T-cell (primary cell): ENCODE results near the gene MED12L. TPM values are rescaled to one million over a fixed set of nuclear protein-coding genes. Genes with fewer than 3 reads are reported as not detected.

Source experiments
- ATAC-seq, 4 experiments: fragments of 200-7000 bp in 3 of 4; fragments of 150-1000 bp in 1 of 4; cut with Tn5 transposase; replicated peaks in 1 of 4; 1 replicate in 3 of 4; 2 replicates in 1 of 4; pipeline ENCODE4 v1.10.0; 2021; ENCODE audit warnings: moderate library complexity in 3 of 4, mild to moderate bottlenecking in 2 of 4, moderate number of reproducible peaks in 1 of 4
- CTCF ChIA-PET, 2 donors: fragments of 300-600 bp; sonication (Branson Sonifier 250); formaldehyde crosslinking; loops; one replicate each; lab custom pipeline; 2022; ENCODE audit warnings: antibody characterized with exemption in 2 of 2; lab: Charles Lee
- POLR2A ChIA-PET, 2 donors: fragments of 300-600 bp; sonication (Branson Sonifier 250); formaldehyde crosslinking; loops; one replicate each; lab custom pipeline; 2022; ENCODE audit warnings: antibody characterized with exemption in 2 of 2; lab: Charles Lee
- DNase-seq, 35 experiments: peaks; one replicate each; pipeline versions ENCODE4 v3.0.0 to v3.0.0-alpha.2; 2013 to 2023
- H3K27ac ChIP-seq: one replicate; pipeline ENCODE4 v1.5.1; 2013; ENCODE audit warnings: low read length
- H3K27me3 ChIP-seq, 2 experiments: replicated peaks in 1 of 2; 1 replicate in 1 of 2; 2 replicates in 1 of 2; pipeline versions ENCODE4 v1.6.1 to v1.7.0; 2013; ENCODE audit warnings: low read length in 1 of 2, mixed read lengths in 1 of 2; ENCODE audit not compliant: control insufficient read depth in 2 of 2, insufficient read depth in 2 of 2; ENCODE audit errors: extremely low read depth in 1 of 2
- H3K36me3 ChIP-seq, 2 donors: 1 replicate in 1 of 2; 2 replicates in 1 of 2; pipeline versions ENCODE4 v1.6.1 to v1.7.0; 2013; ENCODE audit warnings: low read length in 1 of 2; ENCODE audit not compliant: control insufficient read depth in 2 of 2, insufficient read depth in 1 of 2; ENCODE audit errors: extremely low read depth in 1 of 2
- H3K4me1 ChIP-seq, 2 experiments: 1 replicate in 1 of 2; 2 replicates in 1 of 2; pipeline versions ENCODE4 v1.6.1 to v1.7.0; 2013; ENCODE audit warnings: low read length in 2 of 2, mixed read lengths in 1 of 2; ENCODE audit not compliant: insufficient read depth in 2 of 2, control insufficient read depth in 1 of 2; ENCODE audit errors: extremely low read depth in 1 of 2
- H3K4me3 ChIP-seq, 2 donors: 1 replicate in 1 of 2; 2 replicates in 1 of 2; pipeline versions ENCODE4 v1.5.1 to v1.7.0; 2013; ENCODE audit warnings: mild to moderate bottlenecking in 2 of 2, low read length in 1 of 2, moderate library complexity in 1 of 2; ENCODE audit not compliant: control insufficient read depth in 1 of 2; ENCODE audit errors: extremely low read depth in 1 of 2
- H3K9me3 ChIP-seq: 2 replicates; pipeline ENCODE4 v1.7.0; 2013
- H3K27ac Mint-ChIP-seq, 2 donors: one replicate each; pipeline ENCODE4 v1.8.0; 2020 to 2021; ENCODE audit warnings: mild to moderate bottlenecking in 2 of 2, mixed read lengths in 2 of 2
- H3K27me3 Mint-ChIP-seq, 2 donors: one replicate each; pipeline ENCODE4 v1.8.0; 2021 to 2022; ENCODE audit warnings: mixed read lengths in 2 of 2
- H3K36me3 Mint-ChIP-seq: one replicate; pipeline ENCODE4 v1.8.0; 2021; ENCODE audit warnings: mixed read lengths
- H3K4me1 Mint-ChIP-seq, 3 donors: one replicate each; pipeline ENCODE4 v1.8.0; 2020 to 2022; ENCODE audit warnings: mixed read lengths in 3 of 3, mild to moderate bottlenecking in 1 of 3
- H3K4me3 Mint-ChIP-seq, 3 donors: one replicate each; pipeline ENCODE4 v1.8.0; 2020 to 2022; ENCODE audit warnings: mild to moderate bottlenecking in 3 of 3, mixed read lengths in 3 of 3, moderate library complexity in 3 of 3
- H3K9me3 Mint-ChIP-seq, 3 donors: one replicate each; pipeline ENCODE4 v1.8.0; 2020 to 2022; ENCODE audit warnings: mixed read lengths in 3 of 3
- WGBS: methylation state at CpG from one replicate; pipeline ENCODE4 v1.1.5; 2013; ENCODE audit warnings: missing lambda C conversion rate; ENCODE audit not compliant: insufficient coverage; 5-methylcytosine and 5-hydroxymethylcytosine counted together
- total RNA-seq, 35 experiments: library from RNA in 6 of 35; stranded (reverse) in 6 of 35; fragments of 120-200 nt in 1 of 35; gene quantifications; one replicate each; pipeline versions ENCODE4 v1.2.1 to v1.2.4 and lab custom pipeline; 2013 to 2026

The MED12L gene
- total RNA-seq, 5 donors from 2014 or later (not counting 1 experiment from before 2014, with no cell fraction given), result 0.55 to 2.1 (median 0.66) TPM

DNA sequence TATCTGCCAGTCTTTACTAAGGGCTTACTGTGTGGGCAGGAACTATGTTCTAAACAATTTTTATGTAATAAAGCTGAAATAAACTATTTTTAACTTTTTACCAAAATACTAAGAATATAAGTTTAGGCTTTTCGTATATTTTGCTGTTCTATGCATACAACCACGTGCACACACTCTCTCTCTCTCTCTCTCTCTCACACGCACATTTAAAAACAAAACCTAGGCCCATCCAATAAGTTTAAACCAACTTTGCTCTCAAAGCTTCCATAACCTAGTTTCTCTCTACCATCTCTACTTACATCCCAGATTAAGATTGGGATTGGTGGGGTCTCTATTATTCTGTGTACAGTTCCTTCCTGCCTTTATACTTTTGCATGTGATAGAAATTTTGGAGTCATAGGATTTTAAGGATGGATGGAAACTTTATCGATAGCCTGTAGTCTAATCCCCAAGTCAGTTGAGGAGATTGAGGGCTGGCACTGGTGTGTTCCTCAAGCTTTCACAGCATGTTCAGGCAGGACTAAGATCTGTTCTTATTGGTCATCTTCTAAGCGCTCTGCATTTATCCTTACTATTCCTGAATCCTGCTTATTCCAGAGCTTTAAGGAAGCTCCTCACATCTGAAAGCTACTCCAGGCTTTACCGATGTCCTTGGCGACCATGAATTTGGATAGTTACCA lies 115.7 kb downstream of the MED12L start:
- Mint-ChIP-seq H3K9me3 (peaks cover 0 to 2% (median 0%) of the 10 kb centered on the region in 3 donors), H3K4me1 (peaks cover 67 to 71% (median 68%) of the 10 kb centered on the region in 3 donors), H3K4me3 (peak overlapping the region; percentile 70 to 78 (median 70)), H3K27ac (peak overlapping the region; percentile 99), H3K36me3 (peaks cover 28% of the 10 kb centered on the region), H3K27me3 (no peaks in the 10 kb centered on the region)
- ChIA-PET POLR2A (interaction anchor here (0.6 to 1.5 kb wide), 5 partner anchors 17 to 925 kb away, joined by 3 read pairs; no protein-coding TSS in a partner anchor), CTCF (interaction anchor here (0.8 to 3.9 kb wide), 6 partner anchors 18 to 81 kb away, joined by 3 to 16 read pairs (median 4); no protein-coding TSS in a partner anchor)
- 33% methylated on average over 1 of the region's 7 CpGs for WGBS
- H3K27ac ChIP-seq, result peak overlapping the region; percentile 89
- H3K9me3 ChIP-seq, result peaks cover 4% of the 10 kb centered on the region
- peak overlapping the region; percentile 59 to 80 for H3K4me3 ChIP-seq
- peaks cover 5 to 15% of the 10 kb centered on the region in 2 donors for H3K36me3 ChIP-seq
- H3K4me1 ChIP-seq, result peaks cover 25 to 43% of the 10 kb centered on the region in 2 experiments
- no peaks in the 10 kb centered on the region for H3K27me3 ChIP-seq
- DNase-seq, result peak in 1 of 35 experiments; percentile 48
- ATAC-seq, result peak in 2 of 4 experiments; percentile 21 to 24

DNA sequence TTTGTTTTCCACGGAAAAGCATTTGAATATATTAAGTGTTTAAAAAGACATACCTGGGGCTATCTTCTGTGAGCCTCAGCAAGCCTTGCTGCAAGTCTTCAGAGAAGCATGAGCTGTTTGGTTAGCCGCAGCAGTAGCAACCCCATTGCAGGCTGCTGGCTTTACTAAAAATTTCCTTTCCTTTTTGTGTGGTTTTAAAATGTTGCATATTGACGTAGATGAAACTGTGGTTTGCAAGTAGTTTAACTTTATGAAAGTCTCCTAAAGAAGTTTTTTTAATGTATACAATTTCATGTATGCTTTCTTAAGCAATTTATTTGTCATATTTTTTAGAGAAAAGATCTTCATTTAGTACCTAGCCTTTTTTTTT lies 117.6 kb downstream of the MED12L start, which contains the start of gene GPR171:
GPR171 (minus strand) TSS at position 166 of the 370 bp plus-strand sequence. CDS start 3,830 bp downstream, outside the sequence.
- peaks cover 31 to 56% of the 10 kb centered on the region in 2 experiments for H3K4me1 ChIP-seq
- H3K9me3 ChIP-seq, result peaks cover 4% of the 10 kb centered on the region
- WGBS, result no CpG with 5 or more reads among the region's 3 CpGs
- H3K27ac ChIP-seq, result peak within 1 kb of the TSS; percentile 89
- ChIA-PET CTCF (interaction anchor here (0.6 to 3.9 kb wide), 9 partner anchors 20 to 1094 kb away, joined by 3 to 16 read pairs (median 4); partner anchors contain the start of gene P2RY14 (in 1 of the 2)), POLR2A (interaction anchor here (0.5 to 1.7 kb wide), 6 partner anchors 21 to 1066 kb away, joined by 3 to 7 read pairs (median 4); partner anchors contain the start of genes MBNL1 (in 1 of the 2) and SIAH2 (in 1 of the 2))
- peaks cover 5 to 14% of the 10 kb centered on the region in 2 donors for H3K36me3 ChIP-seq
- H3K9me3 Mint-ChIP-seq, result peaks cover 0 to 2% (median 0%) of the 10 kb centered on the region in 3 donors
- peak within 1 kb of the TSS; percentile 99 for H3K27ac Mint-ChIP-seq
- H3K4me1 Mint-ChIP-seq, result peaks cover 76 to 85% (median 77%) of the 10 kb centered on the region in 3 donors
- peak; percentile 85 to 94 (median 88) for ATAC-seq
- peak within 1 kb of the TSS; percentile 59 to 80 for H3K4me3 ChIP-seq
- peak in 34 of 35 experiments; percentile 41 to 85 (median 64) for DNase-seq
- H3K27me3 ChIP-seq, result no peaks in the 10 kb centered on the region
- H3K36me3 Mint-ChIP-seq, result peaks cover 24% of the 10 kb centered on the region
- H3K4me3 Mint-ChIP-seq, result peak within 1 kb of the TSS; percentile 70 to 78 (median 70)
- H3K27me3 Mint-ChIP-seq, result no peaks in the 10 kb centered on the region

DNA sequence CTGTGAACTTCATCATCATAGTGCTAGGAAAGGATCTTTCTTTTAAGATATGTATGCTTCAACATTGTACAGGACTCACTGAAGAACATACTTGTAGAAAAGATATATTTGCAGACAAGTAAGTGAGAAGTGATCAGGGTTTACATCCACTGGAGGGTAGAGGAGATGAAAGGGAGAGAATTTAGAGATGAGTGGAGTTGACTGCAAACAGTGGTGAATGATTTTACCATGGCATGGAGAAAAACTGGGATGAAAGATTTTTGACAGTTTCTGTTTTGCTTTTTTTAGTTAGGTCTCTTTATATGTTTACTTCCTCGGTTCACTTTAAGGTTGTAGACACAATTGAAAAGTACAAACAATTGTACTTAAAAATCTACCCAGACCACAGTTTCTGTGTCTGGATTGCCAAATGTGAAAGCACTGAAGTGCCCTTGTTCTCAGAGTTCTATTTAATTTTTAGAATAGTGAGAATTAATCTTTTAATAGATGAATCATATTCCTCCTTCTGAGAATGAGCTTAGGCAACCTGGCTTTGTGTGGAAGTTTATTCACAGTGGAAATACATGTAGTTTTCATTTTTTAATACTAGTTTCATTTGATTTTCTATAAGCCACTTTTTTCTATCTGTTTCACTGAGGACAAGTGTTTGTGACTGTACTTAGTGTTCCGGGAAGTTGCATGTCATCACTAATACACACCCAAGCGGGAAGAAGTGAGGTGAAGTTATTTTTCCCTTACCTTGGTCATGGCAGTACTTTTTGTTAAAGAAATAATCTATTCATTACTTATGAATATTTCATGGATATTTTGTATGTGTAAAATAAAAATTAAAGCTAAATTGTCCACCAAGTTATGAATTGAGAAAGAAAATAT lies 119.3 kb downstream of the MED12L start:
- Histone ChIP-seq H3K36me3 (no peaks in the 10 kb centered on the region), H3K9me3 (no peaks in the 10 kb centered on the region), H3K27me3 (no peaks in the 10 kb centered on the region), H3K4me3 (no peak overlapping the region), H3K4me1 (peaks cover 24 to 59% of the 10 kb centered on the region in 2 experiments), H3K27ac (peak overlapping the region; percentile 89)
- ChIA-PET CTCF (interaction anchor here (0.6 to 1.3 kb wide), 5 partner anchors 23 to 68 kb away, joined by 3 to 5 read pairs (median 3); no protein-coding TSS in a partner anchor), POLR2A (interaction anchor here (0.9 to 1.0 kb wide), 2 partner anchors 10 to 36 kb away, joined by 3 read pairs; no protein-coding TSS in a partner anchor)
- Mint-ChIP-seq H3K27ac (peak overlapping the region; percentile 91 to 99), H3K4me3 (peak overlapping the region; percentile 48 to 64 (median 61)), H3K9me3 (no peaks in the 10 kb centered on the region), H3K4me1 (peaks cover 77 to 87% (median 77%) of the 10 kb centered on the region in 3 donors), H3K36me3 (peaks cover 8% of the 10 kb centered on the region), H3K27me3 (no peaks in the 10 kb centered on the region)
- peak in 1 of 35 experiments; percentile 39 for DNase-seq
- no CpG with 5 or more reads among the region's 3 CpGs for WGBS
- no peak for ATAC-seq

DNA sequence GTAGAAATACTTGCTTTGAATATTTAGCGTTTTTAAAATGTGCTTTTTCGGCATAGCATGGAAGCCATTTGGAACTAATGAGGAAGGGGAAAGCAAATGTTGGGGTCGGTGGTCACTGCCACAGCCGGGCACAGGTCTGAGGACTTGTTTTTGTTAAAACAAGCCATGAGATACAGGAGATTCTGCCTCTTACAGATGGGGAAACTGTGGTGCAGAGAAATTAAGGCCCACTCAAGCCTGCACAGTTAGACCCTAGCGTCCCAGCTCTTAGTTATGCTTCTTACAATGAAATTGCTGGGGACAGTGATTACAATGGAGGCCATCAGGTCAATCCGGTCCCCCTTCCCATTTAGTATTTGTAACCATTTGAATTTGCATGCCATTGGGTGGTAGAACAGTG lies 120.0 kb downstream of the MED12L start:
- DNase-seq, result no peak
- Histone ChIP-seq H3K9me3 (no peaks in the 10 kb centered on the region), H3K27ac (peak overlapping the region; percentile 89), H3K36me3 (no peaks in the 10 kb centered on the region), H3K4me1 (peaks cover 25 to 61% of the 10 kb centered on the region in 2 experiments), H3K4me3 (no peak overlapping the region), H3K27me3 (no peaks in the 10 kb centered on the region)
- peaks cover 78 to 87% (median 79%) of the 10 kb centered on the region in 3 donors for H3K4me1 Mint-ChIP-seq
- 72% methylated on average over 4 of the region's 6 CpGs for WGBS
- peak overlapping the region; percentile 91 to 99 for H3K27ac Mint-ChIP-seq
- no peaks in the 10 kb centered on the region for H3K9me3 Mint-ChIP-seq
- ChIA-PET POLR2A (interaction anchor here (0.5 to 1.0 kb wide), 3 partner anchors 9 to 37 kb away, joined by 3 to 6 read pairs (median 3); no protein-coding TSS in a partner anchor), CTCF (interaction anchor here (0.6 to 1.3 kb wide), 4 partner anchors 23 to 68 kb away, joined by 3 to 5 read pairs (median 3); no protein-coding TSS in a partner anchor)
- ATAC-seq, result no peak
- no peaks in the 10 kb centered on the region for H3K27me3 Mint-ChIP-seq
- H3K36me3 Mint-ChIP-seq, result peaks cover 7% of the 10 kb centered on the region
- H3K4me3 Mint-ChIP-seq, result peak overlapping the region; percentile 32 to 64 (median 48)

DNA sequence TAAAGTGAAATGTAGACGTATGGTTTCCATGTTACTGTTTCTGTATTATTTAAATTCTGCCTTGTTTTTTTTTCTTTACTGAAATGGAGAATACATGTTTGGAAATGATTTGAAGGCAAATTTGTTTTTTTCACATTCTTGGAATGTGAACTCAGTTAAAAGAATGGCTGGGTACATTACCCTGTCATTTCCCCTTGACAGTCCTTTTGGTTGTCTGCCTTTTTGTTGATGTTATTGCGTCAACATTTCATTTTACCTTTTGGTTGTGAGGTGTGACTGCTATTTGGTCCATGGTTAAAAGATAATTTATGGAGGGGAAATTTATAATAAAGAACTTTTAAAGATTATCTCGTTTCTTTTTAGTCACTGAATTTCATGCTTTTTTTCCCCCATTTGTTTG lies 120.7 kb downstream of the MED12L start:
- DNase-seq (no peak), ATAC-seq (no peak)
- ChIA-PET CTCF (interaction anchor here in 1 of 2 donors (0.6 kb wide), 1 partner anchor 28 kb away, joined by 3 read pairs; no protein-coding TSS in a partner anchor), POLR2A (interaction anchor here in 1 of 2 donors (0.7 kb wide), 1 partner anchor 75 kb away, joined by 4 read pairs; no protein-coding TSS in a partner anchor)
- no peak overlapping the region for H3K27ac ChIP-seq
- peaks cover 79 to 87% (median 80%) of the 10 kb centered on the region in 3 donors for H3K4me1 Mint-ChIP-seq
- peak overlapping the region in 1 of 3 donors; percentile 64 for H3K4me3 Mint-ChIP-seq
- peak overlapping the region; percentile 91 to 99 for H3K27ac Mint-ChIP-seq
- peaks cover 28 to 61% of the 10 kb centered on the region in 2 experiments for H3K4me1 ChIP-seq
- H3K27me3 ChIP-seq, result no peaks in the 10 kb centered on the region
- no peak overlapping the region for H3K4me3 ChIP-seq
- no peaks in the 10 kb centered on the region for H3K27me3 Mint-ChIP-seq
- H3K9me3 ChIP-seq, result no peaks in the 10 kb centered on the region
- H3K36me3 Mint-ChIP-seq, result peaks cover 2% of the 10 kb centered on the region
- no peaks in the 10 kb centered on the region for H3K36me3 ChIP-seq
- no peaks in the 10 kb centered on the region for H3K9me3 Mint-ChIP-seq
- WGBS, result no CpG with 5 or more reads among the region's 3 CpGs
